ENCODE data around the gene PROSER3. TPM values are rescaled to one million over a fixed set of nuclear protein-coding genes. Genes with fewer than 3 reads are reported as not detected.

Gene PROSER3
- total and polyA plus RNA-seq, 2 of the 13 experiments (the other 11 are each of a cell fraction or from before 2014, with no cell fraction given) = 5.1 to 5.7 TPM

- TF ChIP-seq TAF15 (IDR thresholded peaks at IDR 0.05; ENCODE audit: low read depth, low read length, poor library complexity, severe bottlenecking) (no peak), ZBTB7A (CRISPR knock-in tag; IDR thresholded peaks at IDR 0.05) (no peak), HNF4G (IDR thresholded peaks at IDR 0.05; ENCODE audit: borderline replicate concordance, low read depth, low read length) (peak; percentile 63; the same call in 1 of the 2 replicates), HNF4G (CRISPR knock-in tag; IDR thresholded peaks at IDR 0.05; ENCODE audit: borderline replicate concordance, low read depth) (peak; percentile 66; the same call in 1 of the 2 replicates), TOE1 (CRISPR knock-in tag; IDR thresholded peaks at IDR 0.05) (no peak), PBX3 (CRISPR knock-in tag; IDR thresholded peaks at IDR 0.05; ENCODE audit: borderline replicate concordance) (no peak), HDAC6 (IDR thresholded peaks at IDR 0.05; ENCODE audit: low read depth, low read length) (no peak), CENPBD1 (CRISPR knock-in tag; IDR thresholded peaks at IDR 0.05; ENCODE audit: borderline replicate concordance, low read depth) (no peak), ZNF33B (CRISPR knock-in tag; IDR thresholded peaks at IDR 0.05) (no peak), ZNF569 (CRISPR knock-in tag; IDR thresholded peaks at IDR 0.05; ENCODE audit: borderline replicate concordance) (no peak), ZFP37 (CRISPR knock-in tag; IDR thresholded peaks at IDR 0.05; ENCODE audit: borderline replicate concordance) (no peak), ZFP90 (CRISPR knock-in tag; IDR thresholded peaks at IDR 0.05; ENCODE audit: borderline replicate concordance) (no peak), ZNF775 (CRISPR knock-in tag; IDR thresholded peaks at IDR 0.05; ENCODE audit: borderline replicate concordance) (no peak), ZNF646 (CRISPR knock-in tag; IDR thresholded peaks at IDR 0.05) (no peak), ZSCAN31 (CRISPR knock-in tag; IDR thresholded peaks at IDR 0.05; ENCODE audit: low read depth) (no peak), ZNF567 (CRISPR knock-in tag; IDR thresholded peaks at IDR 0.05; ENCODE audit: borderline replicate concordance) (no peak), ATF3 (CRISPR knock-in tag; IDR thresholded peaks at IDR 0.05) (peak; percentile 47; the same call in 1 of the 2 replicates), FOSL2 (CRISPR knock-in tag; IDR thresholded peaks at IDR 0.05) (peak; percentile 88), ZNF101 (CRISPR knock-in tag; IDR thresholded peaks at IDR 0.05; ENCODE audit: borderline replicate concordance, low read depth) (no peak), JUN (CRISPR knock-in tag; IDR thresholded peaks at IDR 0.05) (0 out of 2 replicates have a peak, but pooled peaks have one; percentile 27)
Measured at GRCh38 chr19:35783469-35784434, 25.8 kb downstream of the PROSER3 start (continued).

Data from HepG2 (cell line).